Panc1 (cell line): ENCODE measurements around the gene TNFRSF21. TPM values are rescaled to one million over a fixed set of nuclear protein-coding genes. Genes with fewer than 3 reads are reported as not detected.

Source experiments
- ATAC-seq: fragments of 200-7000 bp; cut with Tn5 transposase; 2 replicates; pipeline ENCODE4 v1.9.1; 2020; ENCODE audit warnings: mild to moderate bottlenecking, moderate library complexity
- BruUV-seq: library from RNA; stranded (reverse); fragments of 400-500 nt; replicated peaks from 2 replicates; lab custom pipeline; 2021; lab: Mats Ljungman, UMichigan
- CTCF ChIA-PET: fragments of 300-600 bp; sonication (Branson Sonifier 250); formaldehyde crosslinking; loops from one replicate; lab custom pipeline; 2022; ENCODE audit warnings: antibody characterized with exemption; lab: Charles Lee
- POLR2A ChIA-PET: fragments of 300-600 bp; sonication (Branson Sonifier 250); formaldehyde crosslinking; loops from one replicate; lab custom pipeline; 2022; ENCODE audit warnings: antibody characterized with exemption; lab: Charles Lee
- DNase-seq: peaks from one replicate; pipeline ENCODE4 v3.0.0-alpha.2; 2010; ENCODE audit warnings: low read depth, low spot score
- H3K27ac ChIP-seq: 2 replicates; pipeline ENCODE4 v1.5.1; 2011; ENCODE audit warnings: mild to moderate bottlenecking, low read length, inconsistent platforms
- H3K27me3 ChIP-seq: fragments of 200-500 bp; sonication (Bioruptor generic); 2 replicates; pipeline ENCODE4 v1.6.0; 2014; ENCODE audit warnings: low read length, inconsistent platforms; ENCODE audit not compliant: control insufficient read depth, insufficient read depth
- H3K36me3 ChIP-seq: fragments of 200-500 bp; sonication (Bioruptor generic); 2 replicates; pipeline ENCODE4 v1.5.1; 2014; ENCODE audit warnings: inconsistent platforms, mild to moderate bottlenecking, low read length, moderate library complexity; ENCODE audit not compliant: control insufficient read depth, insufficient read depth
- H3K4me1 ChIP-seq: 2 replicates; pipeline ENCODE4 v1.5.1; 2011; ENCODE audit warnings: inconsistent platforms, mild to moderate bottlenecking, low read length, moderate library complexity; ENCODE audit not compliant: control insufficient read depth, insufficient read depth
- H3K4me3 ChIP-seq, 2 experiments: 2 replicates each; pipeline ENCODE4 v1.5.1; 2011 to 2012; ENCODE audit warnings: low read depth in 2 of 2, low read length in 2 of 2, mild to moderate bottlenecking in 2 of 2, inconsistent platforms in 1 of 2, moderate library complexity in 1 of 2
- H3K9me3 ChIP-seq: fragments of 200-500 bp; sonication (Bioruptor generic); 2 replicates; pipeline ENCODE4 v1.5.1; 2014; ENCODE audit warnings: low read depth, mild to moderate bottlenecking, inconsistent platforms, low read length, moderate library complexity; ENCODE audit not compliant: control insufficient read depth, insufficient read depth
- CTCF ChIP-seq: fragments of 450-650 bp; IDR thresholded peaks from 2 replicates; pipeline ENCODE4 v1.5.1; 2017; ENCODE audit warnings: mild to moderate bottlenecking
- POLR2AphosphoS5 ChIP-seq: IDR thresholded peaks from 2 replicates; pipeline ENCODE4 v1.6.1; 2012; ENCODE audit warnings: mild to moderate bottlenecking, low read depth, low read length, moderate library complexity
- REST ChIP-seq, 2 experiments: IDR thresholded peaks; 2 replicates each; pipeline ENCODE4 v1.6.1; 2011 to 2012; ENCODE audit warnings: low read depth in 2 of 2, control low read depth in 1 of 2, low read length in 1 of 2, mild to moderate bottlenecking in 1 of 2, moderate library complexity in 1 of 2; ENCODE audit not compliant: insufficient read depth in 1 of 2
- SIN3A ChIP-seq: IDR thresholded peaks from 2 replicates; pipeline ENCODE4 v1.6.1; 2012; ENCODE audit warnings: low read depth, mild to moderate bottlenecking, low read length, moderate library complexity, borderline replicate concordance; ENCODE audit not compliant: insufficient read depth
- TCF7L2 ChIP-seq: IDR thresholded peaks from 2 replicates; pipeline ENCODE4 v1.6.1; 2011; ENCODE audit warnings: mild to moderate bottlenecking, low read depth, low read length, inconsistent platforms
- in situ Hi-C: cut with HindIII; loops from 2 replicates; pipeline ENCODE4 v1.10.0; 2016; ENCODE audit warnings: low sequenced_read_pairs, low pct_unique_long_range_greater_than_20kb
- intact Hi-C: fragments of 100-400 bp; cut with micrococcal nuclease; formaldehyde crosslinking; loops from one replicate; pipeline ENCODE4 v1.10.0; 2022; ENCODE audit not compliant: unreplicated experiment
- total RNA-seq: library from RNA; stranded (reverse); gene quantifications from one replicate; pipeline ENCODE4 v1.2.1, GENCODE V29; 2021; ENCODE audit not compliant: unreplicated experiment

The TNFRSF21 gene
- total RNA-seq, 1 experiment from 2014 or later: 76.0 TPM

DNA sequence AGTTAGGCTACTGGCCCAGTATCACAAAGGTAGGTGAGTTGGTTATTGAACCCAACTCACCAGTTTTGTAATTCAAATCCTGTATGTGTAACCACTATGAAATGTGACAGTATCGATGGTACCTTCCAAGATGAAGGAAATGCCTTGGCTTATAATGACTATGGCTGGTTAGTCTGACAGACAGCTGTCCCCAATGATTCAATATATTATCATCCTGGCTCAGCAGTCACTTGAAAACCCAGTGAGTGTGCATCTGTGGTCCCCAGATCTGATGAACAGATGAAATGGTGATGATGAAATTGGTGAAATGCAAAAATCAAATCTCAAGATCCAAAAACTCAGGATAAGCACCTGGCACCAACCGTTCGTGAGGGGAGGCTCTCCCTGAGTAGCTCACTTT lies 54.8 kb downstream of the TNFRSF21 start:
- no peak for TF ChIP-seq CTCF
- TF ChIP-seq POLR2AphosphoS5: no peak
- TF ChIP-seq TCF7L2: no peak
- no peak for TF ChIP-seq SIN3A
- Histone ChIP-seq H3K4me3 (no peak overlapping the region), H3K9me3 (no peaks in the 10 kb centered on the region), H3K36me3 (peaks cover 3% of the 10 kb centered on the region), H3K27me3 (no peaks in the 10 kb centered on the region), H3K27ac (no peak overlapping the region), H3K4me1 (no peaks in the 10 kb centered on the region)
- in situ Hi-C loops: no loop called here
- no TSS peak for BruUV-seq
- ATAC-seq (no peak), DNase-seq (no peak)
- CTCF ChIA-PET: no interaction called here
- POLR2A ChIA-PET: no interaction called here
- intact Hi-C loops: no loop called here

DNA sequence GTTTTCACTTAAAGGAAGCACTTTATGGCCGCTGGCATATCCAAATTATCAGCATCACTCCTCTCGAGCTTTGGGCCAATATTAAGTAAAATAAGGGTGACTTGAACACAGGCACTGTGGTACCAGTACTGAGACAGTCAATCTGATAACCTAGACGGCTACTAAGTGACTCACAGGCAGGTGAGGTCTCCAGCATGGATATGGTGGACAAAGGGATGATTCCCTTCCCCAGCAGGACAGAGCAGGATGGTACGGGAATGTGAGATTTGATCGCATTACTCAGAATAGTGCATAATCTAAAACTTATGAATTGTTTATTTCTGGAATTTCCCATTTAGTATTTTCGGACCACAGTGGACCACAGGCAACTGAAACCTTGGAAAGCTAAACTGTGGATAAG lies 55.7 kb downstream of the TNFRSF21 start:
- ChIA-PET CTCF (no interaction called here), POLR2A (no interaction called here)
- no peak overlapping the region for H3K4me3 ChIP-seq
- H3K27me3 ChIP-seq: no peaks in the 10 kb centered on the region
- H3K36me3 ChIP-seq: peaks cover 3% of the 10 kb centered on the region
- intact Hi-C loops: no loop called here
- no peak for TF ChIP-seq POLR2AphosphoS5
- no peak for TF ChIP-seq TCF7L2
- no peak for TF ChIP-seq CTCF
- no TSS peak for BruUV-seq
- H3K9me3 ChIP-seq: no peaks in the 10 kb centered on the region
- H3K27ac ChIP-seq: no peak overlapping the region
- no peaks in the 10 kb centered on the region; the same call in 1 of the 2 replicates for H3K4me1 ChIP-seq
- DNase-seq: no peak
- ATAC-seq: no peak
- in situ Hi-C loops: no loop called here

- ATAC-seq: no peak
Measured at GRCh38 chr6:47253136-47253535, 56.6 kb downstream of the TNFRSF21 start.

DNA sequence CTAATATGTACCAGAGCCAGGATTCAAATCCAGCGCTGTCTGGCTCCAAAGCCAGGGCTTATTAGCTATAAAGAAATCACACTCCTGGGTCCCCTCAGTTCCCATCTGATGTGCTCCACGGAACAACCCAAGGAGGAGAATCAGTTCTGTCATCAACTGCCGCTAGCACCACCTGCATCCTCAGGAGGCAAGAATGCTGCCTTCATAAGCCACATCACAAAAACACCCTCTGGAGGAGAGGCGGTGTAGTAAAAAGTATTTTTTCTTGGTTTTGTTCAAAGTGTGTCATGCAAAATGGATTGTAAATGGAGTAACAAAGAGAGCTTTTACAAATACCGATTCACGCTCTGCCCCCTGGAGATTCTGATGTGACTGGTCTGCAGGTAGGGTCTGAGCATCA lies 57.1 kb downstream of the TNFRSF21 start:
- BruUV-seq: no TSS peak
- Histone ChIP-seq H3K27ac (no peak overlapping the region), H3K9me3 (no peaks in the 10 kb centered on the region), H3K36me3 (peaks cover 3% of the 10 kb centered on the region), H3K27me3 (no peaks in the 10 kb centered on the region), H3K4me3 (no peak overlapping the region), H3K4me1 (peaks cover 6% of the 10 kb centered on the region)
- no peak for ATAC-seq
- CTCF ChIA-PET: no interaction called here
- in situ Hi-C loops (no loop called here), intact Hi-C loops (no loop called here)
- TF ChIP-seq CTCF (no peak), POLR2AphosphoS5 (no peak), REST (IDR thresholded peaks at IDR 0.05; ENCODE audit: insufficient read depth in 1 of 2, low read depth in 2 of 2, low read length in 1 of 2) (no peak), TCF7L2 (no peak), SIN3A (no peak)
- POLR2A ChIA-PET: no interaction called here
- no peak for DNase-seq

More at GRCh38 chr6:47253136-47253535, 56.6 kb downstream of the TNFRSF21 start:
- TF ChIP-seq SIN3A: no peak
- CTCF ChIA-PET: no interaction called here
- H3K9me3 ChIP-seq: no peaks in the 10 kb centered on the region
- BruUV-seq: no TSS peak
- H3K27ac ChIP-seq: no peak overlapping the region
- intact Hi-C loops: no loop called here
- H3K27me3 ChIP-seq: no peaks in the 10 kb centered on the region
- no peak for DNase-seq
- peaks cover 3% of the 10 kb centered on the region for H3K36me3 ChIP-seq
- POLR2A ChIA-PET: no interaction called here
- no peak overlapping the region for H3K4me3 ChIP-seq
- H3K4me1 ChIP-seq: peaks cover 3% of the 10 kb centered on the region; the same call in 1 of the 2 replicates
- in situ Hi-C loops: no loop called here
